HepG2 (cell line): ENCODE results near the gene IRF5. TPM values are rescaled to one million over a fixed set of nuclear protein-coding genes. Genes with fewer than 3 reads are reported as not detected.
A peak's percentile ranks its signal among the peaks of the same experiment; 100 is the strongest.

Source experiments
- ATAC-seq: fragments of 200-7000 bp; cut with Tn5 transposase; 3 replicates; pipeline ENCODE4 v1.9.1; 2020; ENCODE audit warnings: mild to moderate bottlenecking, moderate library complexity
- BruUV-seq: library from RNA; stranded (reverse); fragments of 400-500 nt; replicated peaks from 2 replicates; lab custom pipeline; 2021; lab: Mats Ljungman, UMichigan
- CTCF ChIA-PET: fragments of 300-600 bp; formaldehyde crosslinking; extraction: SDS; loops from one replicate; lab custom pipeline; 2021; ENCODE audit warnings: low total read pairs, inconsistent platforms, low intra/inter-chr PET ratio; lab: Yijun Ruan, JAX
- POLR2A ChIA-PET: fragments of 350-600 bp; sonication (Branson Sonifier 250); formaldehyde crosslinking; loops from one replicate; lab custom pipeline; 2020; ENCODE audit warnings: antibody characterized with exemption, inconsistent platforms; lab: Yijun Ruan, JAX
- DNase-seq: peaks from one replicate; pipeline ENCODE4 v3.0.0-alpha.2; 2015; ENCODE audit warnings: low spot score
- FAIRE-seq: peaks from 3 replicates; lab custom pipeline; 2011; peaks lifted over from hg19 to GRCh38; lab: Jason Lieb, UNC
- H2AFZ ChIP-seq: one replicate; pipeline ENCODE4 v1.6.1; 2011; ENCODE audit warnings: low read length, inconsistent platforms
- H3K27ac ChIP-seq: fragments of 300-600 bp; 3 replicates; pipeline ENCODE4 v1.8.0; 2011; ENCODE audit warnings: mixed run types, mild to moderate bottlenecking, mixed read lengths, low read length, inconsistent platforms; ENCODE audit not compliant: insufficient read depth; ENCODE audit errors: extremely low read length
- H3K27me3 ChIP-seq, 2 experiments: fragments of 200-600 bp in 1 of 2; 2 replicates in 1 of 2; 3 replicates in 1 of 2; pipeline versions ENCODE4 v1.6.0 to v1.8.0; 2011; ENCODE audit warnings: low read length in 2 of 2, mild to moderate bottlenecking in 2 of 2, moderate library complexity in 2 of 2, inconsistent platforms in 1 of 2; ENCODE audit not compliant: insufficient read depth in 2 of 2, control insufficient read depth in 1 of 2
- H3K36me3 ChIP-seq, 2 experiments: fragments of 200-600 bp in 1 of 2; replicated peaks in 1 of 2; 2 replicates in 1 of 2; 3 replicates in 1 of 2; pipeline versions ENCODE4 v1.5.1 to v1.8.0; 2011; ENCODE audit warnings: low read length in 2 of 2, inconsistent platforms in 1 of 2; ENCODE audit not compliant: insufficient read depth in 2 of 2, control insufficient read depth in 1 of 2
- H3K4me1 ChIP-seq: 2 replicates; pipeline ENCODE4 v1.5.1; 2012; ENCODE audit warnings: low read length, inconsistent platforms; ENCODE audit not compliant: insufficient read depth
- H3K4me2 ChIP-seq: 2 replicates; pipeline ENCODE4 v1.6.0; 2011; ENCODE audit warnings: low read depth, low read length, inconsistent platforms
- H3K4me3 ChIP-seq, 3 experiments: fragments of 200-600 bp in 1 of 3; sonication (generic), shearing (Covaris generic) in 1 of 3; replicated peaks in 1 of 3; 2 replicates each; pipeline ENCODE4 v1.5.1; 2011 to 2016; ENCODE audit warnings: low read length in 3 of 3, inconsistent platforms in 2 of 3, low read depth in 2 of 3, mild to moderate bottlenecking in 2 of 3, control low read depth in 1 of 3, mixed read lengths in 1 of 3; ENCODE audit not compliant: insufficient read depth in 1 of 3
- H3K79me2 ChIP-seq: one replicate; pipeline ENCODE4 v1.6.1; 2011; ENCODE audit warnings: low read length, inconsistent platforms; ENCODE audit not compliant: insufficient read depth
- H3K9ac ChIP-seq: 2 replicates; pipeline ENCODE4 v1.6.0; 2011; ENCODE audit warnings: mild to moderate bottlenecking, low read depth, low read length, inconsistent platforms; ENCODE audit not compliant: insufficient read depth
- H3K9me3 ChIP-seq: 2 replicates; pipeline ENCODE4 v1.5.1; 2012; ENCODE audit warnings: mild to moderate bottlenecking, low read length
- H4K20me1 ChIP-seq: 2 replicates; pipeline ENCODE4 v1.6.0; 2011; ENCODE audit warnings: inconsistent platforms, mild to moderate bottlenecking, low read length, moderate library complexity; ENCODE audit not compliant: insufficient read depth
- BCLAF1 ChIP-seq: fragments of 450-650 bp; IDR thresholded peaks from 2 replicates; pipeline ENCODE4 v1.6.1; 2017; ENCODE audit warnings: mild to moderate bottlenecking
- EED ChIP-seq: sonication (generic); formaldehyde crosslinking; IDR thresholded peaks from 2 replicates; pipeline ENCODE4 v1.5.0; 2020; ENCODE audit warnings: mild to moderate bottlenecking, missing genetic modification reagents
- ELF4 ChIP-seq: sonication (generic); formaldehyde crosslinking; IDR thresholded peaks from 2 replicates; pipeline ENCODE4 v1.5.0; 2020; ENCODE audit warnings: missing genetic modification reagents, mild to moderate bottlenecking, moderate library complexity, borderline replicate concordance
- HDAC1 ChIP-seq: sonication (generic); formaldehyde crosslinking; IDR thresholded peaks from 2 replicates; pipeline ENCODE4 v1.5.1; 2020; ENCODE audit warnings: mild to moderate bottlenecking, missing genetic modification reagents
- ZFP91 ChIP-seq: sonication (generic); formaldehyde crosslinking; IDR thresholded peaks from 2 replicates; pipeline ENCODE4 v1.9.0; 2022; ENCODE audit warnings: missing genetic modification reagents, mild to moderate bottlenecking, borderline replicate concordance
- ZMYM3 ChIP-seq: sonication (generic); formaldehyde crosslinking; IDR thresholded peaks from 2 replicates; pipeline ENCODE4 v1.5.1; 2020; ENCODE audit warnings: mild to moderate bottlenecking, missing genetic modification reagents
- ZNF33B ChIP-seq: sonication (generic); formaldehyde crosslinking; IDR thresholded peaks from 2 replicates; pipeline ENCODE4 v1.5.1; 2020; ENCODE audit warnings: mild to moderate bottlenecking, missing genetic modification reagents
- ZNF761 ChIP-seq: sonication (generic); formaldehyde crosslinking; conservative IDR thresholded peaks from 2 replicates; pipeline ENCODE4 v1.4.0; 2020; ENCODE audit warnings: mild to moderate bottlenecking, missing genetic modification reagents
- WGBS: methylation state at CpG from one replicate; pipeline ENCODE4 v1.1.6; 2017; ENCODE audit warnings: low lambda C conversion rate; 5-methylcytosine and 5-hydroxymethylcytosine counted together
- in situ Hi-C: cut with HindIII; loops from 2 replicates; pipeline ENCODE4 v1.10.0; 2017; ENCODE audit warnings: low pct_unique_long_range_greater_than_20kb; ENCODE audit not compliant: extremely low pct_ligation_motif_present
- intact Hi-C: fragments of 100-400 bp; cut with micrococcal nuclease; formaldehyde crosslinking; loops from one replicate; pipeline ENCODE4 v1.10.0; 2022; ENCODE audit not compliant: unreplicated experiment
- polyA plus RNA-seq, 8 experiments: library from polyadenylated mRNA; depleted of rRNA in 3 of 8; stranded (reverse) in 7 of 8; unstranded in 1 of 8; fragments of >200 nt; fragmentation: Illumina TruSeq in 4 of 8; extraction: Trizol in 4 of 8; gene quantifications; 2 replicates each; pipeline versions ENCODE4 v1.2.1 to v1.2.3, GENCODE V29; 2011 to 2016; ENCODE audit warnings: low read depth in 4 of 8, missing spikeins in 1 of 8, mixed read lengths in 1 of 8; ENCODE audit not compliant: insufficient read depth in 1 of 8
- total RNA-seq, 5 experiments: library from RNA; depleted of rRNA; stranded (reverse); fragments of >200 nt; fragmentation: Illumina TruSeq; extraction: Trizol; gene quantifications; 2 replicates each; pipeline ENCODE4 v1.2.3, GENCODE V29; 2016; ENCODE audit warnings: low read depth in 1 of 5
- TF ChIP-seq, protein P1 (sequence below): sonication (generic); formaldehyde crosslinking; IDR thresholded peaks from 2 replicates; pipeline ENCODE4 v1.4.0; 2020; ENCODE audit warnings: missing genetic modification reagents
- TF ChIP-seq, protein P2 (sequence below): sonication (generic); formaldehyde crosslinking; IDR thresholded peaks from 2 replicates; pipeline ENCODE4 v1.4.0; 2020; ENCODE audit warnings: low read depth, mild to moderate bottlenecking, missing genetic modification reagents

The IRF5 gene
- total and polyA plus RNA-seq, 2 of the 13 experiments (the other 11 are each of a cell fraction or from before 2014, with no cell fraction given), result 2.0 to 2.9 TPM

DNA sequence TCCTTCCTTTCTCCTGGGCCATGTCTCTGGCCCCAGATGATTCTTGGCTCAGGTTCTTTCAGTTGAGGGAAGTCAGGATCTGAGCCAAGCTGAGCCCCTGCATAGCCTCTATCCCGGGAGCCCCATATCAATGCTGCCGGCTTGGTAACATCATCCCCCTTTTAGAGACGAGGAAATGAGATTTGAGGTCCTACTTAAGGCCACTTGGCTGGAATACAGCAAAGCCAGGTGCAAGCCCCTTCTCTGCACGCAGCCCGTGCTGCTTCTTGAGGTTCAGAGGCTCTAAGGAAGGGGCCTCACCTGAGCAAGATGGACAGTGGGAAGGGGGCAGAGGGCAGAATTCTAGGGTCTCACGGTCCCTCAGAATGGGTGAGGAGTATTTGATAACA is 2.4 kb upstream of the IRF5 start (continued):
- TF ChIP-seq, protein P1, sequence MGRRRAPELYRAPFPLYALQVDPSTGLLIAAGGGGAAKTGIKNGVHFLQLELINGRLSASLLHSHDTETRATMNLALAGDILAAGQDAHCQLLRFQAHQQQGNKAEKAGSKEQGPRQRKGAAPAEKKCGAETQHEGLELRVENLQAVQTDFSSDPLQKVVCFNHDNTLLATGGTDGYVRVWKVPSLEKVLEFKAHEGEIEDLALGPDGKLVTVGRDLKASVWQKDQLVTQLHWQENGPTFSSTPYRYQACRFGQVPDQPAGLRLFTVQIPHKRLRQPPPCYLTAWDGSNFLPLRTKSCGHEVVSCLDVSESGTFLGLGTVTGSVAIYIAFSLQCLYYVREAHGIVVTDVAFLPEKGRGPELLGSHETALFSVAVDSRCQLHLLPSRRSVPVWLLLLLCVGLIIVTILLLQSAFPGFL (CRISPR knock-in tag), result no peak
- TF ChIP-seq EED (CRISPR knock-in tag) (no peak), BCLAF1 (no peak), ZMYM3 (CRISPR knock-in tag) (no peak), ELF4 (CRISPR knock-in tag) (no peak), HDAC1 (CRISPR knock-in tag) (no peak)
- TF ChIP-seq, protein P2, sequence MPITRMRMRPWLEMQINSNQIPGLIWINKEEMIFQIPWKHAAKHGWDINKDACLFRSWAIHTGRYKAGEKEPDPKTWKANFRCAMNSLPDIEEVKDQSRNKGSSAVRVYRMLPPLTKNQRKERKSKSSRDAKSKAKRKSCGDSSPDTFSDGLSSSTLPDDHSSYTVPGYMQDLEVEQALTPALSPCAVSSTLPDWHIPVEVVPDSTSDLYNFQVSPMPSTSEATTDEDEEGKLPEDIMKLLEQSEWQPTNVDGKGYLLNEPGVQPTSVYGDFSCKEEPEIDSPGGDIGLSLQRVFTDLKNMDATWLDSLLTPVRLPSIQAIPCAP, result no peak

- H3K9me3 ChIP-seq, result no peaks in the 10 kb centered on the region
- CTCF ChIA-PET, result no interaction called here
- peak overlapping the region in 1 of 3 experiments; percentile 75; a peak in 1 of 6 replicates for H3K4me3 ChIP-seq
- H3K79me2 ChIP-seq, result no peaks in the 10 kb centered on the region
- ATAC-seq (no peak), DNase-seq (no peak), FAIRE-seq (no peak)
- TF ChIP-seq ZNF761 (CRISPR knock-in tag) (0 out of 2 replicates have a peak, but pooled peaks have one; percentile 0), ZFP91 (CRISPR knock-in tag) (peak; percentile 5; the same call in 1 of the 2 replicates), ZNF33B (CRISPR knock-in tag) (no peak)
- H2AFZ ChIP-seq, result no peak overlapping the region
- H3K36me3 ChIP-seq, result no peaks in the 10 kb centered on the region
- H3K9ac ChIP-seq, result no peak overlapping the region
- intact Hi-C loops (loop anchor here (2.0 kb wide), 1 partner anchor 32 kb away; no protein-coding TSS in a partner anchor), in situ Hi-C loops (no loop called here)
- H3K27me3 ChIP-seq, result peaks cover 5 to 40% of the 10 kb centered on the region in 2 experiments
- H3K4me2 ChIP-seq, result peak overlapping the region; percentile 92
- H4K20me1 ChIP-seq, result no peaks in the 10 kb centered on the region
- WGBS, result 74% methylated on average over 4 of the region's 4 CpGs
- H3K27ac ChIP-seq, result no peak overlapping the region
- BruUV-seq, result no TSS peak
- POLR2A ChIA-PET, result no interaction called here
- peaks cover 79% of the 10 kb centered on the region for H3K4me1 ChIP-seq
Measured at GRCh38 chr7:128936798-128937197, 929 bp upstream of the IRF5 start.
